Measurements from ENCODE around the gene RPS16.

Gene RPS16

GRCh38 chr19:39402346-39403300 lies 33.1 kb downstream of the RPS16 start (continued):
- TF ChIP-seq ZNF521 (tag by site-specific recombination; IDR thresholded peaks at IDR 0.05) (no peak), ZBTB1 (tag by site-specific recombination; IDR thresholded peaks at IDR 0.05) (peak; percentile 74; the same call in 1 of the 2 replicates), ZNF23 (tag by site-specific recombination; IDR thresholded peaks at IDR 0.05; ENCODE audit: borderline replicate concordance) (no peak; the same call in 1 of the 2 replicates), ZNF621 (tag by site-specific recombination; IDR thresholded peaks at IDR 0.05) (no peak), HIC1 (tag by site-specific recombination; IDR thresholded peaks at IDR 0.05) (peak; percentile 98), ZNF530 (tag by site-specific recombination; IDR thresholded peaks at IDR 0.05; ENCODE audit: low read depth) (peak; percentile 99), ZNF473 (tag by site-specific recombination; IDR thresholded peaks at IDR 0.05) (no peak), ZNF148 (tag by site-specific recombination; IDR thresholded peaks at IDR 0.05; ENCODE audit: borderline replicate concordance) (no peak), ZNF785 (tag by site-specific recombination; IDR thresholded peaks at IDR 0.05) (peak; percentile 98), PRDM1 (tag by site-specific recombination; IDR thresholded peaks at IDR 0.05) (0 out of 2 replicates have a peak, but pooled peaks have one; percentile 43), AEBP2 (tag by site-specific recombination; IDR thresholded peaks at IDR 0.05; ENCODE audit: borderline replicate concordance) (no peak), ZNF677 (tag by site-specific recombination; IDR thresholded peaks at IDR 0.05) (no peak), TCF7L2 (IDR thresholded peaks at IDR 0.05; ENCODE audit: borderline replicate concordance, low read depth, low read length) (no peak), KLF7 (tag by site-specific recombination; IDR thresholded peaks at IDR 0.05; ENCODE audit: borderline replicate concordance) (peak; percentile 87; the same call in 1 of the 2 replicates), ZFP41 (tag by site-specific recombination; IDR thresholded peaks at IDR 0.05; ENCODE audit: borderline replicate concordance) (no peak), CTCF (tag by site-specific recombination; IDR thresholded peaks at IDR 0.05) (peak; percentile 77), HOXA7 (CRISPR knock-in tag; IDR thresholded peaks at IDR 0.05; ENCODE audit: borderline replicate concordance) (no peak), GLIS2 (tag by site-specific recombination; IDR thresholded peaks at IDR 0.05) (peak; percentile 83), ZNF792 (tag by site-specific recombination; IDR thresholded peaks at IDR 0.05) (peak; percentile 57; the same call in 1 of the 2 replicates), ZNF311 (tag by site-specific recombination; IDR thresholded peaks at IDR 0.05; ENCODE audit: borderline replicate concordance) (no peak), ZNF404 (tag by site-specific recombination; IDR thresholded peaks at IDR 0.05) (no peak), ZNF394 (tag by site-specific recombination; IDR thresholded peaks at IDR 0.05; ENCODE audit: borderline replicate concordance) (peak; percentile 65), PATZ1 (tag by site-specific recombination; IDR thresholded peaks at IDR 0.05) (peak; percentile 96), ZNF214 (tag by site-specific recombination; IDR thresholded peaks at IDR 0.05; ENCODE audit: borderline replicate concordance) (no peak), ELK4 (IDR thresholded peaks at IDR 0.05; ENCODE audit: borderline replicate concordance, low read depth, low read length) (no peak), ZNF121 (tag by site-specific recombination; IDR thresholded peaks at IDR 0.05) (no peak; the same call in 1 of the 2 replicates)
